Karpas-422 (cell line): ENCODE results near the gene KMT2C. TPM values are rescaled to one million over a fixed set of nuclear protein-coding genes. Genes with fewer than 3 reads are reported as not detected.

Source experiments
- DNase-seq: peaks from one replicate; pipeline ENCODE4 v3.0.0-alpha.2; 2015
- H2AFZ ChIP-seq: fragments of 200-600 bp; sonication (generic); 2 replicates; pipeline ENCODE4 v1.6.1; 2014; ENCODE audit warnings: antibody characterized with exemption, low read length, mixed read lengths
- H3K27ac ChIP-seq: fragments of 200-600 bp; sonication (generic); 2 replicates; pipeline ENCODE4 v1.5.1; 2014; ENCODE audit warnings: mild to moderate bottlenecking, low read length, moderate library complexity
- H3K27me3 ChIP-seq: fragments of 200-600 bp; sonication (generic); 2 replicates; pipeline ENCODE4 v1.6.1; 2014; ENCODE audit warnings: low read length, mixed read lengths
- H3K36me3 ChIP-seq: fragments of 200-600 bp; sonication (generic); 2 replicates; pipeline ENCODE4 v1.6.1; 2014; ENCODE audit warnings: low read length, mixed read lengths; ENCODE audit not compliant: insufficient read depth
- H3K4me1 ChIP-seq: fragments of 200-600 bp; sonication (generic); 2 replicates; pipeline ENCODE4 v1.6.1; 2014; ENCODE audit warnings: mild to moderate bottlenecking, low read length, mixed read lengths
- H3K4me2 ChIP-seq: fragments of 200-600 bp; sonication (generic); 2 replicates; pipeline ENCODE4 v1.6.1; 2014; ENCODE audit warnings: low read length, low read depth, mild to moderate bottlenecking; ENCODE audit not compliant: poor library complexity, severe bottlenecking
- H3K4me3 ChIP-seq: fragments of 200-600 bp; sonication (generic); 2 replicates; pipeline ENCODE4 v1.5.1; 2014; ENCODE audit warnings: mild to moderate bottlenecking, antibody characterized with exemption, low read length, mixed read lengths
- H3K79me2 ChIP-seq: fragments of 200-600 bp; sonication (generic); 2 replicates; pipeline ENCODE4 v1.6.1; 2014; ENCODE audit warnings: mild to moderate bottlenecking, low read length, mixed read lengths
- H3K9ac ChIP-seq: fragments of 200-600 bp; sonication (generic); 2 replicates; pipeline ENCODE4 v1.6.0; 2014; ENCODE audit warnings: low read length
- H3K9me2 ChIP-seq: fragments of 200-600 bp; sonication (generic), shearing (Covaris generic); replicated peaks from 2 replicates; pipeline ENCODE4 v1.6.0; 2014; ENCODE audit warnings: mild to moderate bottlenecking, low read length, moderate library complexity; ENCODE audit not compliant: insufficient read depth
- H3K9me3 ChIP-seq: fragments of 300-700, 200-600 bp; sonication (generic); 2 replicates; pipeline ENCODE4 v1.6.1; 2014; ENCODE audit warnings: low read length, mixed read lengths
- H4K20me1 ChIP-seq: fragments of 200-600 bp; sonication (generic); 2 replicates; pipeline ENCODE4 v1.6.1; 2014; ENCODE audit warnings: mild to moderate bottlenecking, antibody characterized with exemption, low read length, low read depth; ENCODE audit not compliant: insufficient read depth
- total RNA-seq: library from RNA; depleted of rRNA; stranded (reverse); fragments of >200 nt; shearing (Covaris generic); gene quantifications from 2 replicates; pipeline ENCODE4 v1.2.3, GENCODE V29; 2014; ENCODE audit warnings: low replicate concordance

Gene KMT2C
- total RNA-seq, 1 experiment from 2014 or later, result 70.7 TPM

GRCh38 chr7:152158801-152159587 lies 276.8 kb downstream of the KMT2C start:
- Histone ChIP-seq H3K4me3 (peak overlapping the region; percentile 53), H4K20me1 (no peaks in the 10 kb centered on the region), H2AFZ (no peak overlapping the region), H3K9me3 (no peaks in the 10 kb centered on the region), H3K4me2 (peak overlapping the region; percentile 72), H3K9ac (peak overlapping the region; percentile 50), H3K4me1 (peaks cover 69% of the 10 kb centered on the region), H3K79me2 (peaks cover 33% of the 10 kb centered on the region), H3K27me3 (no peaks in the 10 kb centered on the region), H3K36me3 (peaks cover 55% of the 10 kb centered on the region), H3K9me2 (no peaks in the 10 kb centered on the region), H3K27ac (peak overlapping the region; percentile 93)
- peak; percentile 95 for DNase-seq

- Histone ChIP-seq H3K27me3 (no peaks in the 10 kb centered on the region), H4K20me1 (no peaks in the 10 kb centered on the region), H3K27ac (no peak overlapping the region), H3K36me3 (peaks cover 76% of the 10 kb centered on the region), H3K79me2 (peaks cover 26% of the 10 kb centered on the region), H3K9ac (no peak overlapping the region), H3K4me1 (peaks cover 7% of the 10 kb centered on the region), H3K4me3 (no peak overlapping the region), H3K9me3 (no peaks in the 10 kb centered on the region), H2AFZ (no peak overlapping the region), H3K9me2 (no peaks in the 10 kb centered on the region), H3K4me2 (no peak overlapping the region)
- no peak for DNase-seq
These were observed 283.5 kb downstream of the KMT2C start for GRCh38 chr7:152152267-152152666.

DNA sequence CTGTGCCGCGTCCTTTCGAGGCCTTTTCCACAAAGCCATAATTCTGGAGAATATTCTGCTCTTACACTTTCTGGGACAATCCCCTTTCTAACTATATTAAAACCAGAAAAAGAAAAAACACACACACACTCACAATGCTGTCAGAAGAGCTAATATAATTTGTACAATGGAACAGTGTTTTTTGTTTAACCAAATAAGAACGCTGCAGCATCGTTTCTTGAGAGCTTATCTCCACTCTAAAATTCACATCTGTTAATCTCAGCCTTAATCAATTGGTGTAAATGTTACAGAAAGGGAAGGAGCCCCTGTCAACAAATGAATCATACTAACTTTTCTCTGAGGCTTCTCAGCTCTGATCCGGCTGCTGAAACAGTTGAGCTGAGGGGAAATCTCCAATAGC lies 286.4 kb downstream of the KMT2C start:
- no peak overlapping the region for H2AFZ ChIP-seq
- no peak overlapping the region for H3K4me2 ChIP-seq
- no peaks in the 10 kb centered on the region for H3K9me3 ChIP-seq
- no peaks in the 10 kb centered on the region for H4K20me1 ChIP-seq
- no peaks in the 10 kb centered on the region for H3K4me1 ChIP-seq
- no peaks in the 10 kb centered on the region for H3K27me3 ChIP-seq
- no peak for DNase-seq
- no peak overlapping the region for H3K27ac ChIP-seq
- H3K36me3 ChIP-seq, result peaks cover 69% of the 10 kb centered on the region
- H3K4me3 ChIP-seq, result no peak overlapping the region
- H3K79me2 ChIP-seq, result peaks cover 14% of the 10 kb centered on the region; the same call in 1 of the 2 replicates
- no peak overlapping the region for H3K9ac ChIP-seq
- no peaks in the 10 kb centered on the region for H3K9me2 ChIP-seq

- no peak for DNase-seq
- H3K36me3 ChIP-seq, result peaks cover 69% of the 10 kb centered on the region
- no peaks in the 10 kb centered on the region for H3K27me3 ChIP-seq
- no peaks in the 10 kb centered on the region for H3K9me3 ChIP-seq
- H3K4me2 ChIP-seq, result no peak overlapping the region
- H2AFZ ChIP-seq, result no peak overlapping the region
- H4K20me1 ChIP-seq, result no peaks in the 10 kb centered on the region
- no peaks in the 10 kb centered on the region for H3K9me2 ChIP-seq
- no peaks in the 10 kb centered on the region for H3K4me1 ChIP-seq
- no peak overlapping the region for H3K9ac ChIP-seq
- H3K27ac ChIP-seq, result no peak overlapping the region
- peaks cover 14% of the 10 kb centered on the region; the same call in 1 of the 2 replicates for H3K79me2 ChIP-seq
- no peak overlapping the region for H3K4me3 ChIP-seq
These were observed 287.1 kb downstream of the KMT2C start for GRCh38 chr7:152148706-152149105.

GRCh38 chr7:152145853-152146466 lies 289.8 kb downstream of the KMT2C start:
- no peaks in the 10 kb centered on the region for H4K20me1 ChIP-seq
- DNase-seq, result peak; percentile 47
- no peaks in the 10 kb centered on the region for H3K4me1 ChIP-seq
- no peaks in the 10 kb centered on the region for H3K27me3 ChIP-seq
- no peak overlapping the region for H3K4me3 ChIP-seq
- H3K36me3 ChIP-seq, result peaks cover 64% of the 10 kb centered on the region
- H3K4me2 ChIP-seq, result no peak overlapping the region
- no peaks in the 10 kb centered on the region for H3K9me2 ChIP-seq
- H3K9me3 ChIP-seq, result no peaks in the 10 kb centered on the region
- H3K27ac ChIP-seq, result no peak overlapping the region
- H3K9ac ChIP-seq, result no peak overlapping the region
- no peak overlapping the region for H2AFZ ChIP-seq
- H3K79me2 ChIP-seq, result peaks cover 18% of the 10 kb centered on the region; the same call in 1 of the 2 replicates

GRCh38 chr7:152144557-152145245 lies 291.1 kb downstream of the KMT2C start:
- Histone ChIP-seq H3K4me2 (no peak overlapping the region), H2AFZ (no peak overlapping the region), H3K9ac (no peak overlapping the region), H3K9me3 (no peaks in the 10 kb centered on the region), H3K4me3 (no peak overlapping the region), H4K20me1 (no peaks in the 10 kb centered on the region), H3K27ac (no peak overlapping the region), H3K79me2 (peaks cover 15% of the 10 kb centered on the region; the same call in 1 of the 2 replicates), H3K27me3 (no peaks in the 10 kb centered on the region), H3K4me1 (no peaks in the 10 kb centered on the region), H3K9me2 (no peaks in the 10 kb centered on the region), H3K36me3 (peaks cover 64% of the 10 kb centered on the region)
- DNase-seq, result no peak

DNA sequence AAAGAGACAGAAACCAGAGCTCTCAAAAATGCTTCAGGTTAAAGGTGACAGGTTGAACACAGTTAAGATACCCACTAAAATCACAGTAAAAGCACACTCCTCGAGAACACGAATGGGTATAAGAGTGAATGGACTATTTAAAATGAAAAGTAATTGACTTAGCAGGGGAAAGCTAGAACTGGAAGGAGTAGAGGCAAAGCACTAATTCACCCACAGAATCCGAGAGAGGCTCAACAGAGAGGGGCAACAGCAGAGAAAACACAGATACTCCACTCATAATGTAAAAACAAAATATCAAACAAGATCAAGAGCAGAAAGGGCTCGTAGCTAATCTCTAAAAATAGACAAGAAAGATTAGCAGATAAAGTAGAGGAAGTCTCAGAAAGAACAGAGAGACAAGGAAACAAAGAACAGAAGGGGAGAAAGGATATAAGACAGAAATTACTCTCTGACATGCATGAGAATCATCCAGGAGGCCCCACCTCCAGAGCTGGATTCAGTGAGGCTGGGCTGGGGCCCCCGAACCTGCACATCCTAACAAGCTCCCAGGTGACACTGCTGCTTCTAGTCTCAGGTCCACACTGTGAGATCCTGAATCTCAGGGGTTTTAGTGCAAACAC lies 292.7 kb downstream of the KMT2C start:
- no peaks in the 10 kb centered on the region for H4K20me1 ChIP-seq

DNA sequence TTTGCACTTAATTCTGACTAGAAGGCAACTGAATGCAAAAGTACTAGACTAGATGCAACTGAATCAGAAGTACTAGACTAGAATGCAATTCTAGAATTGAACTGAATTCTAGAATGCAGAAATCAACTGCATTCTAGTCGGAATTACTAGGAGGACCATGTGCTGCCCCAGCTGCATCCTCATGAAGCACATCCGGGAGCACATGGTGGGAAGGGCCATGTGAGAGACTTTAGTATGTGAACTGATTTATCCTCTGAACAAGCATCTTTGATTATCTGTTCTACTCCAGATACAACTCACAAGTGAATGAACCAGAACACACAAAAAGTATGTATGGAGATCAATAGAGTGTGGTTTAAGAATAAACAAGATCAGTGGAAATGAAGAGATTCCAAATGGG lies 295.2 kb downstream of the KMT2C start:
- DNase-seq, result no peak
- H3K4me2 ChIP-seq, result no peak overlapping the region
- H3K9me3 ChIP-seq, result no peaks in the 10 kb centered on the region
- H3K36me3 ChIP-seq, result peaks cover 54% of the 10 kb centered on the region
- no peak overlapping the region for H3K27ac ChIP-seq
- H3K9me2 ChIP-seq, result no peaks in the 10 kb centered on the region
- H4K20me1 ChIP-seq, result no peaks in the 10 kb centered on the region
- H3K4me1 ChIP-seq, result no peaks in the 10 kb centered on the region
- 0 out of 2 replicates have a peak, but pooled peaks cover 6% of the 10 kb centered on the region for H3K79me2 ChIP-seq
- H3K4me3 ChIP-seq, result no peak overlapping the region
- no peaks in the 10 kb centered on the region for H3K27me3 ChIP-seq
- H3K9ac ChIP-seq, result no peak overlapping the region
- no peak overlapping the region for H2AFZ ChIP-seq

More for the DNA sequence above, 292.7 kb downstream of the KMT2C start:
- peaks cover 59% of the 10 kb centered on the region for H3K36me3 ChIP-seq
- no peaks in the 10 kb centered on the region for H3K27me3 ChIP-seq
- H3K9me2 ChIP-seq, result no peaks in the 10 kb centered on the region
- no peak overlapping the region for H2AFZ ChIP-seq
- H3K79me2 ChIP-seq, result peaks cover 10% of the 10 kb centered on the region; the same call in 1 of the 2 replicates
- no peak overlapping the region for H3K4me3 ChIP-seq
- H3K4me1 ChIP-seq, result no peaks in the 10 kb centered on the region
- no peak overlapping the region for H3K4me2 ChIP-seq
- DNase-seq, result no peak
- H3K9ac ChIP-seq, result no peak overlapping the region
- H3K27ac ChIP-seq, result no peak overlapping the region
- no peaks in the 10 kb centered on the region for H3K9me3 ChIP-seq
